H9 (cell line): Measurements from ENCODE around the gene NUTM2G. TPM values are rescaled to one million over a fixed set of nuclear protein-coding genes. Genes with fewer than 3 reads are reported as not detected.
A peak's percentile ranks its signal among the peaks of the same experiment; 100 is the strongest.
"Not testable (repeated sequence)": the region's sequence is repeated elsewhere in the genome, so short reads cannot be mapped to it uniquely, and the experiment has no call there.

Experiments used
- DNase-seq: peaks from one replicate; pipeline ENCODE4 v3.0.0-alpha.2; 2017
- H2AFZ ChIP-seq: one replicate; pipeline ENCODE4 v1.6.1; 2013; ENCODE audit warnings: mild to moderate bottlenecking, low read length, control low read depth, moderate library complexity
- H2AK5ac ChIP-seq: 2 replicates; pipeline ENCODE4 v1.6.1; 2013; ENCODE audit warnings: low read length, control low read depth, mixed read lengths; ENCODE audit not compliant: insufficient read length
- H2BK120ac ChIP-seq: one replicate; pipeline ENCODE4 v1.6.1; 2013; ENCODE audit warnings: low read depth, mild to moderate bottlenecking, low read length, control low read depth, inconsistent platforms; ENCODE audit not compliant: poor library complexity, severe bottlenecking
- H2BK12ac ChIP-seq: 2 replicates; pipeline ENCODE4 v1.6.1; 2013; ENCODE audit warnings: low read length, control low read depth, mixed read lengths, low read depth; ENCODE audit not compliant: insufficient read length
- H2BK15ac ChIP-seq: 2 replicates; pipeline ENCODE4 v1.6.1; 2013; ENCODE audit warnings: low read depth, low read length, control low read depth
- H2BK20ac ChIP-seq: one replicate; pipeline ENCODE4 v1.6.1; 2013; ENCODE audit warnings: low read depth, mild to moderate bottlenecking, low read length, control low read depth, inconsistent platforms; ENCODE audit not compliant: poor library complexity, severe bottlenecking
- H2BK5ac ChIP-seq: 2 replicates; pipeline ENCODE4 v1.6.1; 2013; ENCODE audit warnings: low read length, control low read depth, mixed read lengths; ENCODE audit not compliant: insufficient read length
- H3K14ac ChIP-seq: 2 replicates; pipeline ENCODE4 v1.6.1; 2013; ENCODE audit warnings: low read length, control low read depth; ENCODE audit not compliant: insufficient read depth
- H3K18ac ChIP-seq: 2 replicates; pipeline ENCODE4 v1.6.1; 2013; ENCODE audit warnings: low read depth, mild to moderate bottlenecking, mixed read lengths, low read length, control low read depth; ENCODE audit not compliant: insufficient read length
- H3K23ac ChIP-seq: 2 replicates; pipeline ENCODE4 v1.6.1; 2013; ENCODE audit warnings: low read length, control low read depth, mixed read lengths, low read depth; ENCODE audit not compliant: insufficient read length
- H3K23me2 ChIP-seq: 2 replicates; pipeline ENCODE4 v1.6.1; 2013; ENCODE audit warnings: low read depth, mild to moderate bottlenecking, mixed read lengths, low read length, control low read depth; ENCODE audit not compliant: insufficient read length, poor library complexity, severe bottlenecking
- H3K27ac ChIP-seq: 2 replicates; pipeline ENCODE4 v1.5.1; 2013; ENCODE audit warnings: low read length, control low read depth, mixed read lengths, low read depth; ENCODE audit not compliant: insufficient read length
- H3K27me3 ChIP-seq: 2 replicates; pipeline ENCODE4 v1.6.1; 2013; ENCODE audit warnings: low read length, control low read depth, inconsistent platforms; ENCODE audit not compliant: insufficient read depth
- H3K4ac ChIP-seq: 2 replicates; pipeline ENCODE4 v1.6.1; 2013; ENCODE audit warnings: low read depth, mild to moderate bottlenecking, control low read depth, inconsistent platforms, low read length, moderate library complexity
- H3K4me1 ChIP-seq: 2 replicates; pipeline ENCODE4 v1.6.1; 2013; ENCODE audit warnings: low read length, control low read depth, inconsistent platforms; ENCODE audit not compliant: insufficient read depth
- H3K4me2 ChIP-seq: 2 replicates; pipeline ENCODE4 v1.6.1; 2013; ENCODE audit warnings: low read length, control low read depth, mixed read lengths; ENCODE audit not compliant: insufficient read length, insufficient read depth
- H3K56ac ChIP-seq: 2 replicates; pipeline ENCODE4 v1.6.1; 2013; ENCODE audit warnings: low read depth, mild to moderate bottlenecking, mixed read lengths, low read length, control low read depth; ENCODE audit not compliant: insufficient read length
- H3K79me1 ChIP-seq: 2 replicates; pipeline ENCODE4 v1.6.1; 2013; ENCODE audit warnings: low read depth, mild to moderate bottlenecking, moderate library complexity, low read length, control low read depth, inconsistent platforms; ENCODE audit not compliant: insufficient read depth, poor library complexity, severe bottlenecking
- H3K79me2 ChIP-seq: 2 replicates; pipeline ENCODE4 v1.6.1; 2013; ENCODE audit warnings: low read length, control low read depth, inconsistent platforms; ENCODE audit not compliant: insufficient read depth
- H3K9ac ChIP-seq: 2 replicates; pipeline ENCODE4 v1.6.1; 2013; ENCODE audit warnings: low read length, control low read depth, mixed read lengths; ENCODE audit not compliant: insufficient read length; ENCODE audit errors: extremely low read depth
- H3K9me3 ChIP-seq: one replicate; pipeline ENCODE4 v1.6.1; 2013; ENCODE audit warnings: low read depth, low read length, inconsistent platforms; ENCODE audit not compliant: control insufficient read depth
- H3T11ph ChIP-seq: one replicate; pipeline ENCODE4 v1.6.1; 2013; ENCODE audit warnings: mild to moderate bottlenecking, low read length, control low read depth, inconsistent platforms
- H4K20me1 ChIP-seq: one replicate; pipeline ENCODE4 v1.6.1; 2013; ENCODE audit not compliant: control insufficient read depth, insufficient read length, insufficient read depth
- H4K5ac ChIP-seq: 2 replicates; pipeline ENCODE4 v1.6.1; 2013; ENCODE audit warnings: low read depth, mild to moderate bottlenecking, mixed read lengths, low read length, control low read depth; ENCODE audit not compliant: insufficient read length
- H4K8ac ChIP-seq: replicated peaks from 2 replicates; pipeline ENCODE4 v1.6.1; 2013; ENCODE audit warnings: low read length, control low read depth, mixed read lengths, low read depth; ENCODE audit not compliant: insufficient read length
- H4K91ac ChIP-seq: 2 replicates; pipeline ENCODE4 v1.6.1; 2013; ENCODE audit warnings: low read depth, mild to moderate bottlenecking, moderate library complexity, mixed read lengths, low read length, control low read depth; ENCODE audit not compliant: insufficient read length
- H3K27ac Mint-ChIP-seq, 3 experiments: 2 replicates in 2 of 3; 3 replicates in 1 of 3; pipeline ENCODE4 v1.8.0; 2020 to 2021; ENCODE audit warnings: mixed read lengths in 3 of 3, mild to moderate bottlenecking in 1 of 3, moderate library complexity in 1 of 3
- H3K27me3 Mint-ChIP-seq: 2 replicates; pipeline ENCODE4 v1.8.0; 2021; ENCODE audit warnings: low read depth, mild to moderate bottlenecking, moderate library complexity, mixed read lengths
- H3K36me3 Mint-ChIP-seq, 3 experiments: 2 replicates in 2 of 3; 3 replicates in 1 of 3; pipeline ENCODE4 v1.8.0; 2020 to 2021; ENCODE audit warnings: low read depth in 3 of 3, mixed read lengths in 3 of 3; ENCODE audit not compliant: insufficient read depth in 1 of 3
- H3K4me1 Mint-ChIP-seq, 2 experiments: 2 replicates each; pipeline ENCODE4 v1.8.0; 2020; ENCODE audit warnings: mixed read lengths in 2 of 2
- H3K4me3 Mint-ChIP-seq, 2 experiments: 2 replicates in 1 of 2; 3 replicates in 1 of 2; pipeline ENCODE4 v1.8.0; 2020 to 2021; ENCODE audit warnings: mild to moderate bottlenecking in 2 of 2, mixed read lengths in 2 of 2, moderate library complexity in 1 of 2
- H3K9me3 Mint-ChIP-seq, 2 experiments: 2 replicates in 1 of 2; 3 replicates in 1 of 2; pipeline ENCODE4 v1.8.0; 2020; ENCODE audit warnings: mild to moderate bottlenecking in 2 of 2, mixed read lengths in 2 of 2, moderate library complexity in 1 of 2
- CTCF ChIP-seq: fragments of 200-600 bp; sonication (generic); conservative IDR thresholded peaks from 3 replicates; pipeline ENCODE4 v1.8.0; 2021; ENCODE audit warnings: antibody characterized with exemption, mild to moderate bottlenecking
- WGBS: extraction: QIAGEN DNeasy Blood & Tissue Kit; methylation state at CpG from one replicate; pipeline ENCODE4 v1.1.7; 2013; ENCODE audit warnings: missing lambda C conversion rate, low lambda C conversion rate, mixed read lengths; ENCODE audit not compliant: insufficient read length; ENCODE audit errors: extremely low coverage; 5-methylcytosine and 5-hydroxymethylcytosine counted together
- total RNA-seq: library from RNA; stranded (reverse); gene quantifications from 2 replicates; pipeline ENCODE4 v1.2.1, GENCODE V29; 2021

NUTM2G gene
- total RNA-seq, 1 experiment from 2014 or later, result 0.57 TPM

DNA sequence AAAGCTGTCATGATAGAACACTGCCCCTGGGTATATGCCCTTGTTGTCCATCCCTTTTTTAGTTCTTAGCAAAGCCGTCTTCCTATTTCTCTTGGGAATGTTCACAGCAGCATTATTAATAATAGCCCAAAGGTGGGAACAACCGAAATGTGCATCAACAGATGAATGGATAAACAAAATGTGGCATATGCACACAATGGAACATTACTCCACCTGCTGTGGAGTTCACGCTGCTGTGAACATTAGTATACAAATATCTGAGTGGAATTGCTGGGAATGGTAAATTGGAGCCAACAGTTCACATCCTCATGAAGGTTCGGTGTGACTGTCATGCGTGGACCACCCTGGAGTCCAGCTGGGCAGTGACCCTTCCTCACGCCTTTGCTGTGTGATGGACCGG, 36.5 kb upstream of the NUTM2G start:
- no CpG with 5 or more reads among the region's 7 CpGs for WGBS

GRCh38 chr9:96900010-96900409, 28.6 kb upstream of the NUTM2G start:
- H3K27me3 ChIP-seq, H2BK20ac ChIP-seq, H3K9me3 ChIP-seq, H3K36me3 Mint-ChIP-seq, H3K4me1 ChIP-seq, H4K8ac ChIP-seq, H3K56ac ChIP-seq, H3K9ac ChIP-seq, H3K4ac ChIP-seq, H2BK120ac ChIP-seq, H4K20me1 ChIP-seq, H3K18ac ChIP-seq, H3T11ph ChIP-seq, H3K23me2 ChIP-seq, H2BK15ac ChIP-seq, H2AK5ac ChIP-seq, H2BK12ac ChIP-seq, H4K91ac ChIP-seq, H3K79me2 ChIP-seq, H3K27ac ChIP-seq, H4K5ac ChIP-seq, H3K4me2 ChIP-seq, H3K23ac ChIP-seq, H3K79me1 ChIP-seq, H3K4me3 Mint-ChIP-seq, H3K27me3 Mint-ChIP-seq, H3K9me3 Mint-ChIP-seq, H2BK5ac ChIP-seq, H2AFZ ChIP-seq, H3K4me1 Mint-ChIP-seq, H3K14ac ChIP-seq, DNase-seq: not testable (repeated sequence)
- H3K27ac Mint-ChIP-seq, result 0 out of 7 replicates have a peak overlapping the region, but pooled peaks of 1 of the 3 experiments have one; percentile 52
- WGBS, result no CpG with 5 or more reads among the region's 2 CpGs

More for the DNA sequence above, 36.5 kb upstream of the NUTM2G start:
- H3K27me3 Mint-ChIP-seq, result no peaks in the 10 kb centered on the region
- Histone ChIP-seq H2AFZ (no peak overlapping the region), H3K4ac (no peak overlapping the region), H3K14ac (no peak overlapping the region), H2BK15ac (no peak overlapping the region), H4K8ac (no peak overlapping the region), H3K23ac (no peak overlapping the region), H3K4me1 (no peaks in the 10 kb centered on the region), H3K79me1 (no peaks in the 10 kb centered on the region), H3K4me2 (no peak overlapping the region), H4K91ac (no peak overlapping the region), H3K9me3 (no peaks in the 10 kb centered on the region), H2BK12ac (no peak overlapping the region), H2BK20ac (no peak overlapping the region), H3K23me2 (no peaks in the 10 kb centered on the region), H3K27me3 (no peaks in the 10 kb centered on the region), H3K56ac (no peak overlapping the region), H3K9ac (no peak overlapping the region), H3K79me2 (no peaks in the 10 kb centered on the region), H3T11ph (no peak overlapping the region), H2BK5ac (no peak overlapping the region), H2AK5ac (no peak overlapping the region), H4K20me1 (no peaks in the 10 kb centered on the region), H3K18ac (no peak overlapping the region), H3K27ac (no peak overlapping the region), H2BK120ac (no peak overlapping the region), H4K5ac (no peak overlapping the region)
- H3K4me1 Mint-ChIP-seq, result no peaks in the 10 kb centered on the region
- no peak overlapping the region for H3K27ac Mint-ChIP-seq
- TF ChIP-seq CTCF, result no peak
- no peak overlapping the region for H3K4me3 Mint-ChIP-seq
- no peak for DNase-seq
- H3K36me3 Mint-ChIP-seq, result peaks cover 11 to 21% (median 12%) of the 10 kb centered on the region in 3 experiments
- no peaks in the 10 kb centered on the region; a peak in 1 of 5 replicates for H3K9me3 Mint-ChIP-seq
